Neuronal stem cell (in vitro differentiated cells): Measurements from ENCODE around the gene PDK2.

Source experiments
- DNase-seq: peaks from one replicate; pipeline ENCODE4 v3.0.0-alpha.2; 2013; ENCODE audit warnings: low spot score
- H2AFZ ChIP-seq: one replicate; pipeline ENCODE4 v1.6.1; 2013; ENCODE audit warnings: mild to moderate bottlenecking, low read length, inconsistent platforms
- H2AK5ac ChIP-seq: 2 replicates; pipeline ENCODE4 v1.6.1; 2013; ENCODE audit warnings: low read depth, mild to moderate bottlenecking, inconsistent platforms, low read length, moderate library complexity, mixed read lengths
- H2BK120ac ChIP-seq: 2 replicates; pipeline ENCODE4 v1.6.1; 2013; ENCODE audit warnings: low read depth, mild to moderate bottlenecking, inconsistent platforms, low read length, moderate library complexity, mixed read lengths
- H2BK12ac ChIP-seq: one replicate; pipeline ENCODE4 v1.6.1; 2013; ENCODE audit warnings: low read length, inconsistent platforms
- H2BK15ac ChIP-seq: 2 replicates; pipeline ENCODE4 v1.6.1; 2013; ENCODE audit warnings: mild to moderate bottlenecking, low read length, inconsistent platforms, mixed read lengths
- H2BK5ac ChIP-seq: one replicate; pipeline ENCODE4 v1.6.1; 2013; ENCODE audit warnings: inconsistent platforms, mild to moderate bottlenecking, low read length, moderate library complexity
- H3K14ac ChIP-seq: one replicate; pipeline ENCODE4 v1.6.1; 2013; ENCODE audit warnings: low read length, inconsistent platforms
- H3K18ac ChIP-seq: 2 replicates; pipeline ENCODE4 v1.6.1; 2013; ENCODE audit warnings: low read length, inconsistent platforms
- H3K23ac ChIP-seq: 2 replicates; pipeline ENCODE4 v1.6.1; 2013; ENCODE audit warnings: low read depth, mild to moderate bottlenecking, mixed read lengths, low read length, inconsistent platforms; ENCODE audit not compliant: poor library complexity
- H3K27ac ChIP-seq: replicated peaks from 3 replicates; pipeline ENCODE4 v1.5.1; 2013; ENCODE audit warnings: low read length, inconsistent platforms
- H3K27me3 ChIP-seq, 3 experiments: 2 replicates each; pipeline ENCODE4 v1.6.1; 2013; ENCODE audit warnings: low read length in 3 of 3, mild to moderate bottlenecking in 2 of 3, inconsistent platforms in 1 of 3, low read depth in 1 of 3, mixed read lengths in 1 of 3, moderate library complexity in 1 of 3; ENCODE audit not compliant: control insufficient read depth in 3 of 3, insufficient read depth in 3 of 3
- H3K36me3 ChIP-seq, 2 donors: replicated peaks in 1 of 2; 2 replicates each; pipeline ENCODE4 v1.6.1; 2013; ENCODE audit warnings: low read length in 2 of 2; ENCODE audit not compliant: control insufficient read depth in 2 of 2, insufficient read depth in 2 of 2
- H3K4ac ChIP-seq: 2 replicates; pipeline ENCODE4 v1.6.1; 2013; ENCODE audit warnings: inconsistent platforms, mild to moderate bottlenecking, low read length, moderate library complexity
- H3K4me1 ChIP-seq, 2 donors: 1 replicate in 1 of 2; 2 replicates in 1 of 2; pipeline ENCODE4 v1.6.1; 2013; ENCODE audit warnings: low read length in 2 of 2, low read depth in 1 of 2; ENCODE audit not compliant: control insufficient read depth in 2 of 2, insufficient read depth in 1 of 2
- H3K4me2 ChIP-seq: one replicate; pipeline ENCODE4 v1.6.1; 2013; ENCODE audit warnings: mild to moderate bottlenecking, low read length, inconsistent platforms; ENCODE audit not compliant: insufficient read depth, poor library complexity, severe bottlenecking
- H3K4me3 ChIP-seq, 2 donors: 2 replicates each; pipeline ENCODE4 v1.5.1; 2013; ENCODE audit warnings: low read length in 2 of 2, mild to moderate bottlenecking in 2 of 2, inconsistent platforms in 1 of 2, moderate library complexity in 1 of 2
- H3K79me1 ChIP-seq: one replicate; pipeline ENCODE4 v1.6.1; 2013; ENCODE audit warnings: low read depth, mild to moderate bottlenecking, inconsistent platforms, low read length, moderate library complexity
- H3K9ac ChIP-seq: one replicate; pipeline ENCODE4 v1.6.1; 2013; ENCODE audit warnings: mild to moderate bottlenecking, low read depth, low read length, inconsistent platforms; ENCODE audit not compliant: poor library complexity
- H3K9me3 ChIP-seq, 2 donors: replicated peaks in 1 of 2; 2 replicates each; pipeline versions ENCODE3 to v1.6.1; 2013; ENCODE audit warnings: low read length in 2 of 2, mild to moderate bottlenecking in 2 of 2, inconsistent platforms in 1 of 2, low read depth in 1 of 2, mixed read lengths in 1 of 2, moderate library complexity in 1 of 2; ENCODE audit not compliant: control insufficient read depth in 2 of 2, insufficient read depth in 1 of 2
- H4K8ac ChIP-seq: one replicate; pipeline ENCODE4 v1.6.1; 2013; ENCODE audit warnings: low read depth, mild to moderate bottlenecking, inconsistent platforms, low read length, moderate library complexity
- H4K91ac ChIP-seq: one replicate; pipeline ENCODE4 v1.6.1; 2013; ENCODE audit warnings: low read length, low read depth, mild to moderate bottlenecking, inconsistent platforms; ENCODE audit not compliant: poor library complexity
- WGBS, 2 donors: extraction: QIAGEN DNeasy Blood & Tissue Kit; methylation state at CpG; one replicate each; pipeline ENCODE4 v1.1.7; 2013; ENCODE audit warnings: missing lambda C conversion rate in 2 of 2, mixed read lengths in 1 of 2; ENCODE audit not compliant: insufficient read length in 2 of 2, insufficient replicate concordance in 1 of 2; ENCODE audit errors: extremely low coverage in 2 of 2; 5-methylcytosine and 5-hydroxymethylcytosine counted together

Gene PDK2

DNA sequence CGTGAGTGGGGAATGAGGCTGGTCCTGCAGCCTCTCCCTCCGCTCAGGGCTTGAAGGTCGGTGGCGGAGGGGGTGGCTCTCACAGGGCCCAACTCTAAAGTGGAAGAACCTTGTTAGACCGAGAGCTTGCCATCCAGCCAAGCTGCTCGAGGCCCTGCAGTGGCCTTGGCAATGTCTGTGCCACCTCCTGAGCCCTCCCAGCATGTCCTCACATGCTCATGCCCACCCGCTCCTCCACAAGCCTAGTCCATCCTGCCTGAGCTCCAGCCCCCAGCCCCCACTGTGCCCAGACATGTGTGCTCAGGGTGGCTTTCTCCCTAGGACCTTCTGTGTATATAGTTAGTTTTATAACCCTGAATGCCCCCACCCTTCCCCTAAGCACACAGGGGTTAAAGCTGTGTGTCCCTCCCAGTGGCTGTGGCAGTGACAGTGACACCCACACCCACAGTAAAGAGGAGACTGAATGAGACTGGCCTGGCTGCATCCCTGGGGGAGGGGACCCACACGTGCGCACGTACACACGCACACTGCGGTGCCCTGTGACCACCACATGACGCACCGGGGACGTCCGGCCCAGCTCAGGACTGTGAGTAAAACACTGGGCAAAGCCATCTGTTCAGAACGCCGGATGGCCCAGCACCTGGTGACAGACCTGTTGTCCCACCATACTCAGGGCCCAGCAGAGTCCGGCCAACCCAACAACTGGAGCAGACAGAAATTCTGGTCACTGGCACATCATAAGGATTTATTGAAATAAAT is 15.6 kb downstream of the PDK2 start:
- Histone ChIP-seq H3K23ac (peak overlapping the region; percentile 22), H3K27ac (peak overlapping the region; percentile 18), H2AFZ (no peak overlapping the region), H3K4me3 (no peak overlapping the region), H4K8ac (no peak overlapping the region), H3K18ac (peak overlapping the region; percentile 78), H3K4ac (no peak overlapping the region), H3K36me3 (peaks cover 18 to 47% of the 10 kb centered on the region in 2 donors), H3K4me2 (no peak overlapping the region), H2BK15ac (no peak overlapping the region), H3K9ac (peak overlapping the region; percentile 54), H3K9me3 (no peaks in the 10 kb centered on the region), H2BK120ac (no peak overlapping the region), H3K27me3 (no peaks in the 10 kb centered on the region), H2BK5ac (peak overlapping the region; percentile 76), H4K91ac (no peak overlapping the region), H2AK5ac (peak overlapping the region; percentile 34), H3K79me1 (peaks cover 2% of the 10 kb centered on the region), H3K4me1 (peaks cover 18 to 21% of the 10 kb centered on the region in 2 donors), H3K14ac (no peak overlapping the region), H2BK12ac (peak overlapping the region; percentile 95)
- DNase-seq: no peak
- WGBS, 2 donors: no CpG with 5 or more reads among the region's 19 CpGs

DNA sequence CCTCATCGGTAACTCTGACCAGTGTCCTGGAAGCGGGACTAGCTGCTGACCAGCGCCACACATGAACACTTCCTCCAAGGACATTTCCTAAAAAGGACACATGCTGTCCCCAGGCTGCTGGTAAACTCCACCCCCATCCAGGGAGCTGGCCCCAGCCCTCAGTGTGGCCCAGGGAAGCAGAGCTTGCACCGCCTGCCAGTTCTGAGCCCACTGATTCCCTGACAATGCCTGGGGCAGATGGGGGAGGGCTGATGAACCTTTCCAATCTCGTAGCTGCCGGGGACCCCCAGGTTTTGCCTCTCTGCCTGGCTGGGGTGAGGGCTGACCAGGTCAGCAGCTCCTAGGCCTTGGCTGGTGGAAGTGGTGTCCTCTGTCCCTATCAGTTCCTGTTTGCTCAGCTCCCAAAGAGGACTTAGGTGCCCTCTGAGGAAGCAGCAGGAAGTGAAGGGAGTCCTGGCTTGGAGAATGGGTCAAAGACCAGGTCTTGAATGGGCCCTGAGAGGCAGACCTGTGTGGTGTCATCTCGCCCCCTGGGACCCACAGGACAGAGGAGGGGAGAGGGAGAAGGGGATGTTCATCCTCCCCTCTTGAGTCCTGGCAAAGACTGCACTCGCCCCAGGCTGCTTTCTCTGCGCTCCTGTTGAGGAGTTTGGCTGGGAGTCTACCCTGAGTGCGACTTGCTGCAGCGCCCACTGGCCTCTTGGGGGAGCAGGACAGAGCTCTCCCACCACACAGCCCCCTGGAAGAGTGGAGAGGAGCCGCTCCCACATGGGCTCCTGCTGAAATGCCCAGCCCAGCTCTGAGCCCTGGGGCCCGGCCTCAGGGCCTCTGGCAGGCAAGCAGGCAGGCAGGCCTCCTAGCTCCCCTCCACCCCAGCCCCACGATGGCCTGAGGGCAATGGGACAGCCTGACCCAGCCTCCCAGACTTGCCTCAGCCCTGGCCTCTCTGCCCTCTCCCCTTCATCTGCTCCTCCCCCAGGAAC is 16.8 kb downstream of the PDK2 start:
- peak overlapping the region; percentile 32 for H2AFZ ChIP-seq
- H2AK5ac ChIP-seq: peak overlapping the region; percentile 97
- H2BK5ac ChIP-seq: peak overlapping the region; percentile 76
- no peak overlapping the region for H3K4me2 ChIP-seq
- H3K36me3 ChIP-seq: peaks cover 18 to 43% of the 10 kb centered on the region in 2 donors
- H4K8ac ChIP-seq: no peak overlapping the region
- peak overlapping the region; percentile 55 for H2BK15ac ChIP-seq
- H3K4me1 ChIP-seq: peaks cover 17 to 18% of the 10 kb centered on the region in 2 donors
- peak overlapping the region; percentile 81 for H3K23ac ChIP-seq
- H3K14ac ChIP-seq: peak overlapping the region; percentile 78
- H3K9ac ChIP-seq: peak overlapping the region; percentile 64
- peak overlapping the region; percentile 57 for H3K18ac ChIP-seq
- no peak overlapping the region for H4K91ac ChIP-seq
- no peak overlapping the region for H2BK12ac ChIP-seq
- no peaks in the 10 kb centered on the region for H3K27me3 ChIP-seq
- no CpG with 5 or more reads among the region's 14 CpGs for WGBS, 2 donors
- no peak for DNase-seq
- H3K9me3 ChIP-seq: no peaks in the 10 kb centered on the region
- peak overlapping the region; percentile 38 for H3K4ac ChIP-seq
- peak overlapping the region; percentile 87 for H2BK120ac ChIP-seq
- H3K79me1 ChIP-seq: peaks cover 2% of the 10 kb centered on the region
- peak overlapping the region; percentile 25 for H3K27ac ChIP-seq
- no peak overlapping the region for H3K4me3 ChIP-seq

DNA sequence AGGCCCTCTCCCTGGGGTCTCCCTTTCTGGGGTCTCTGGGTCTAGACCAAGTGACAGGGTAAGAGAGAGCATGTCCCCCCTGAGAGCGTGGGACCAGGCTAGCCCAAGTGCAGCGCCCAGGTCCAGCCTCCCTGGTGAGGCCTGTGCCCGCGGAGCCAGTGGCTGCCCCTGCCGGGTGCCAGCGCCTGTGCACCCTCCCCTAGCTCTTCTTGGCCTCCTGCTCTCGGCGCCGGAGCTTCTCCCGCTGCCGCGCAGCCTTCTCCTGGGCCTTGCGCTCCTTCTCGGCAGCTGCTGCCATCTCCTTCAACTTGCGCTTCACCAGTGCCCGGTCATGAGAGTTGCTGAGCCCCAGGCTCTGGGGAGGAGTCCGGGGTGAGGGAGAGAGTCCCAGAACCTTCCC is 17.5 kb downstream of the PDK2 start:
- H3K27me3 ChIP-seq: peaks cover 0 to 1% (median 0%) of the 10 kb centered on the region in 3 experiments
- H3K4ac ChIP-seq: no peak overlapping the region
- H2BK5ac ChIP-seq: peak overlapping the region; percentile 76
- H3K4me1 ChIP-seq: peaks cover 18 to 19% of the 10 kb centered on the region in 2 donors
- peaks cover 18 to 41% of the 10 kb centered on the region in 2 donors for H3K36me3 ChIP-seq
- H3K9me3 ChIP-seq: no peaks in the 10 kb centered on the region
- H4K8ac ChIP-seq: no peak overlapping the region
- H3K4me3 ChIP-seq: no peak overlapping the region
- H3K4me2 ChIP-seq: no peak overlapping the region
- H3K27ac ChIP-seq: no peak overlapping the region
- H3K9ac ChIP-seq: peak overlapping the region; percentile 14
- peaks cover 2% of the 10 kb centered on the region for H3K79me1 ChIP-seq
- no peak overlapping the region for H3K14ac ChIP-seq
- no peak overlapping the region for H2BK12ac ChIP-seq
- peak overlapping the region; percentile 33 for H2AK5ac ChIP-seq
- H2AFZ ChIP-seq: no peak overlapping the region
- H4K91ac ChIP-seq: no peak overlapping the region
- no peak for DNase-seq
- peak overlapping the region; percentile 55 for H2BK15ac ChIP-seq
- H2BK120ac ChIP-seq: peak overlapping the region; percentile 16
- H3K23ac ChIP-seq: no peak overlapping the region
- no CpG with 5 or more reads among the region's 17 CpGs for WGBS, 2 donors
- H3K18ac ChIP-seq: peak overlapping the region; percentile 60
